ENCODE measurements around the gene SIAH2. TPM values are rescaled to one million over a fixed set of nuclear protein-coding genes. Genes with fewer than 3 reads are reported as not detected.

The SIAH2 gene
- total and polyA plus RNA-seq, 2 of the 8 experiments (the other 6 are each of a cell fraction or from before 2014, with no cell fraction given), result 23.9 to 34.2 TPM

- TF ChIP-seq CHD7 (IDR thresholded peaks at IDR 0.05; ENCODE audit: insufficient replicate concordance, low read length) (no peak), RNF2 (IDR thresholded peaks at IDR 0.05; ENCODE audit: borderline replicate concordance, low read depth, low read length, missing control alignments, poor library complexity, severe bottlenecking) (no peak), ZNF274 (IDR thresholded peaks at IDR 0.05; ENCODE audit: borderline replicate concordance, extremely low read depth, low read length) (no peak), ATF2 (IDR thresholded peaks at IDR 0.05; ENCODE audit: low read length) (no peak), EZH2 (IDR thresholded peaks at IDR 0.05; ENCODE audit: low read depth, low read length, severe bottlenecking) (no peak), TCF12 (IDR thresholded peaks at IDR 0.05; ENCODE audit: low read depth, low read length) (no peak), SRF (IDR thresholded peaks at IDR 0.05; ENCODE audit: low read depth, low read length) (no peak), E2F6 (IDR thresholded peaks at IDR 0.05) (no peak), POLR2AphosphoS5 (IDR thresholded peaks at IDR 0.05; ENCODE audit: low read depth, low read length) (no peak)
Measured at GRCh38 chr3:150710097-150710496, 52.9 kb downstream of the SIAH2 start (continued).
